Measurements from ENCODE around the gene NEO1. TPM values are rescaled to one million over a fixed set of nuclear protein-coding genes. Genes with fewer than 3 reads are reported as not detected.

The NEO1 gene
- total RNA-seq, 2 experiments from 2014 or later: 8.3 to 9.3 TPM

DNA sequence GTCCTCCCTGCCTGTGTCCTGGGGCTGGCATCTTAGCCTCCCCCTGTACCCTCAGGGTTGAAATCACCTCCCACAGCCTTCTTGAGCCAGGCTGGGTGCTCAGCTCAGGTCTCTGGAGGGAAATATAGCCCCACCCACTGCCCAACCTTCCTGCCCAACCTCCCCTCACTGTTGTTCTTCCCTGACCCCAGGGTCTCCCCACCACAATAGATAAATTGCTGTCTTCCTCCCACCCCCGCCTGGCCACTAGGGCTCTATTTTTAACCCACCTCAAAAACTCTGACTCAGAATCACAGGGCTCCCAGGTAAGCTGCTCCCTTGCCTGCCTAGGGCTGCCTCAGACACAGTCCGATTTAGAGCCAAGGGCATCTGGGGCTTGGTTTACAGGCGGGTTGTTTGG is 301.5 kb downstream of the NEO1 start:
- POLR2A ChIA-PET: no interaction called here
- H3K27ac Mint-ChIP-seq: no peak overlapping the region
- H3K36me3 Mint-ChIP-seq: no peaks in the 10 kb centered on the region
- intact Hi-C loops (cut with micrococcal nuclease): no loop called here
- no peak overlapping the region for H3K4me3 Mint-ChIP-seq
- no peak for DNase-seq
- CTCF ChIA-PET: no interaction called here
- H3K9me3 Mint-ChIP-seq: no peaks in the 10 kb centered on the region
- H3K4me1 Mint-ChIP-seq (ENCODE audit: low read depth): no peaks in the 10 kb centered on the region
- H3K27me3 Mint-ChIP-seq: peaks cover 9% of the 10 kb centered on the region

- no peak overlapping the region for H3K4me3 Mint-ChIP-seq
- peaks cover 9% of the 10 kb centered on the region for H3K27me3 Mint-ChIP-seq
- POLR2A ChIA-PET: no interaction called here
- CTCF ChIA-PET: no interaction called here
- H3K9me3 Mint-ChIP-seq: no peaks in the 10 kb centered on the region
- H3K27ac Mint-ChIP-seq: no peak overlapping the region
- no peaks in the 10 kb centered on the region for H3K4me1 Mint-ChIP-seq (ENCODE audit: low read depth)
- DNase-seq: no peak
- intact Hi-C loops (cut with micrococcal nuclease): no loop called here
- H3K36me3 Mint-ChIP-seq: no peaks in the 10 kb centered on the region
Measured at GRCh38 chr15:73354241-73354640, 302.0 kb downstream of the NEO1 start.
